CD4-positive, alpha-beta T cell treated with Interleukin-21 for 1 hour (primary cell): Measurements from ENCODE around the gene TPI1.
"Not testable (repeated sequence)": the region's sequence is repeated elsewhere in the genome, so short reads cannot be mapped to it uniquely, and the experiment has no call there.

Experiments used
- DNase-seq: peaks from one replicate; pipeline ENCODE4 v3.0.0-alpha.2; 2020

TPI1 gene

GRCh38 chr12:6849427-6849826, 17.9 kb upstream of the TPI1 start:
- no peak for DNase-seq

GRCh38 chr12:6849976-6850560, 17.3 kb upstream of the TPI1 start:
- no peak for DNase-seq

GRCh38 chr12:6850796-6851152, 16.6 kb upstream of the TPI1 start:
- DNase-seq: no peak

GRCh38 chr12:6851153-6851920, 16.0 kb upstream of the TPI1 start, which contains the start of gene CDCA3:
Gene CDCA3 (minus strand): TSS chr12:6851286. CDS start chr12:6850952, 334 bp downstream.
- peak; percentile 97 for DNase-seq

GRCh38 chr12:6851921-6852650, 15.2 kb upstream of the TPI1 start, which contains the start of gene USP5:
Gene USP5 (plus strand): TSS chr12:6852150. CDS start chr12:6852180, 30 bp downstream.
- DNase-seq: peak; percentile 99

GRCh38 chr12:6852651-6853354, 14.5 kb upstream of the TPI1 start:
- peak; percentile 73 for DNase-seq

- DNase-seq: no peak
These were observed 13.7 kb upstream of the TPI1 start for GRCh38 chr12:6853626-6854025.

- no peak for DNase-seq
These were observed 13.3 kb upstream of the TPI1 start for GRCh38 chr12:6854036-6854435.

- no peak for DNase-seq
These were observed 12.0 kb upstream of the TPI1 start for GRCh38 chr12:6855322-6855721.

- DNase-seq: no peak
These were observed 8.5 kb upstream of the TPI1 start for GRCh38 chr12:6858799-6859198.

GRCh38 chr12:6860116-6860515, 7.2 kb upstream of the TPI1 start:
- no peak for DNase-seq

GRCh38 chr12:6860942-6861341, 6.4 kb upstream of the TPI1 start:
- no peak for DNase-seq

GRCh38 chr12:6861391-6861790, 5.9 kb upstream of the TPI1 start:
- DNase-seq: no peak

- DNase-seq: no peak
These were observed 4.3 kb upstream of the TPI1 start for GRCh38 chr12:6863033-6863432.

GRCh38 chr12:6863586-6864321, 3.6 kb upstream of the TPI1 start:
- DNase-seq: no peak

- DNase-seq: not testable (repeated sequence)
These were observed 2.0 kb upstream of the TPI1 start for GRCh38 chr12:6865307-6865706.

GRCh38 chr12:6866163-6866919, 990 bp upstream of the TPI1 start:
- no peak for DNase-seq

- no peak for DNase-seq
These were observed 365 bp upstream of the TPI1 start for GRCh38 chr12:6866920-6867412.

- peak; percentile 9 for DNase-seq
These were observed 1.1 kb downstream of the TPI1 start for GRCh38 chr12:6868211-6869048.
